H1 (cell line): ENCODE measurements around the gene FAM43B. TPM values are rescaled to one million over a fixed set of nuclear protein-coding genes. Genes with fewer than 3 reads are reported as not detected.

Experiments
- CHD2 ChIP-seq: IDR thresholded peaks from 2 replicates; pipeline ENCODE4 v1.6.1; 2012; ENCODE audit warnings: low read length, improper control_type of control experiment
- CTCF ChIP-seq, 3 experiments: IDR thresholded peaks; 1 replicate in 2 of 3; 2 replicates in 1 of 3; pipeline versions ENCODE4 v1.5.1 to v1.6.1; 2011; ENCODE audit warnings: low read length in 3 of 3, mild to moderate bottlenecking in 3 of 3, inconsistent platforms in 2 of 3, low read depth in 1 of 3, moderate library complexity in 1 of 3; ENCODE audit not compliant: insufficient read depth in 1 of 3; ENCODE audit errors: control extremely low read depth in 1 of 3
- EP300 ChIP-seq, 2 experiments: IDR thresholded peaks; 1 replicate in 1 of 2; 2 replicates in 1 of 2; pipeline ENCODE4 v1.6.1; 2011 to 2012; ENCODE audit warnings: low read depth in 2 of 2, low read length in 2 of 2, mild to moderate bottlenecking in 2 of 2, borderline replicate concordance in 1 of 2, inconsistent platforms in 1 of 2, moderate library complexity in 1 of 2
- EZH2 ChIP-seq: fragments of 200-600 bp; sonication (generic); IDR thresholded peaks from 2 replicates; pipeline ENCODE4 v1.7.1; 2012; ENCODE audit warnings: low read depth, mild to moderate bottlenecking, moderate library complexity, low read length, inconsistent platforms; ENCODE audit not compliant: severe bottlenecking
- FOSL1 ChIP-seq: IDR thresholded peaks from 2 replicates; pipeline ENCODE4 v1.6.1; 2011; ENCODE audit warnings: mild to moderate bottlenecking, low read depth, low read length, moderate library complexity; ENCODE audit not compliant: insufficient read depth
- GTF2F1 ChIP-seq: IDR thresholded peaks from 2 replicates; pipeline ENCODE4 v1.6.1; 2012; ENCODE audit warnings: low read depth, low read length, improper control_type of control experiment, borderline replicate concordance
- HDAC6 ChIP-seq: IDR thresholded peaks from one replicate; pipeline ENCODE4 v1.7.1; 2012; ENCODE audit warnings: low read depth, mild to moderate bottlenecking, inconsistent platforms, low read length, moderate library complexity
- JUND ChIP-seq: IDR thresholded peaks from 2 replicates; pipeline ENCODE4 v1.6.1; 2011; ENCODE audit warnings: mild to moderate bottlenecking, improper control_type of control experiment, low read length
- KDM1A ChIP-seq: fragments of 200-600, 300-600 bp; sonication (generic); IDR thresholded peaks from 2 replicates; pipeline ENCODE4 v1.7.1; 2016; ENCODE audit warnings: mild to moderate bottlenecking, low read length, borderline replicate concordance
- KDM4A ChIP-seq: IDR thresholded peaks from one replicate; pipeline ENCODE4 v1.7.1; 2012; ENCODE audit warnings: low read depth, mild to moderate bottlenecking, moderate library complexity, low read length, inconsistent platforms; ENCODE audit not compliant: severe bottlenecking
- NANOG ChIP-seq: IDR thresholded peaks from 2 replicates; pipeline ENCODE4 v1.6.1; 2011; ENCODE audit warnings: low read length, low read depth, mild to moderate bottlenecking, inconsistent platforms; ENCODE audit not compliant: insufficient read depth, poor library complexity, severe bottlenecking
- POLR2AphosphoS5 ChIP-seq: IDR thresholded peaks from 2 replicates; pipeline ENCODE4 v1.6.1; 2011; ENCODE audit warnings: low read depth, low read length
- POU5F1 ChIP-seq: IDR thresholded peaks from 2 replicates; pipeline ENCODE4 v1.6.1; 2011; ENCODE audit warnings: low read depth, mild to moderate bottlenecking, low read length, moderate library complexity
- RAD21 ChIP-seq, 2 experiments: IDR thresholded peaks in 1 of 2; conservative IDR thresholded peaks in 1 of 2; 2 replicates each; pipeline ENCODE4 v1.6.1; 2011; ENCODE audit warnings: low read depth in 2 of 2, low read length in 2 of 2, improper control_type of control experiment in 1 of 2, inconsistent platforms in 1 of 2, mild to moderate bottlenecking in 1 of 2, moderate library complexity in 1 of 2
- RXRA ChIP-seq: IDR thresholded peaks from 2 replicates; pipeline ENCODE4 v1.6.1; 2011; ENCODE audit warnings: low read depth, mild to moderate bottlenecking, low read length, moderate library complexity; ENCODE audit not compliant: insufficient read depth
- SIN3A ChIP-seq, 2 experiments: IDR thresholded peaks in 1 of 2; conservative IDR thresholded peaks in 1 of 2; 2 replicates each; pipeline ENCODE4 v1.6.1; 2011 to 2012; ENCODE audit warnings: low read length in 2 of 2, improper control_type of control experiment in 1 of 2, low read depth in 1 of 2, mild to moderate bottlenecking in 1 of 2
- SP1 ChIP-seq: IDR thresholded peaks from 2 replicates; pipeline ENCODE4 v1.6.1; 2011; ENCODE audit warnings: low read depth, low read length
- SP4 ChIP-seq: IDR thresholded peaks from 2 replicates; pipeline ENCODE4 v1.6.1; 2012; ENCODE audit warnings: low read length, inconsistent platforms
- TAF1 ChIP-seq: IDR thresholded peaks from 2 replicates; pipeline ENCODE4 v1.6.1; 2011; ENCODE audit warnings: mild to moderate bottlenecking, low read depth, low read length
- YY1 ChIP-seq: IDR thresholded peaks from 2 replicates; pipeline ENCODE4 v1.6.1; 2011; ENCODE audit warnings: low read depth, mild to moderate bottlenecking, low read length
- ZNF274 ChIP-seq: IDR thresholded peaks from 2 replicates; pipeline ENCODE4 v1.7.0; 2012; ENCODE audit warnings: low read length, borderline replicate concordance; ENCODE audit errors: extremely low read depth
- polyA plus RNA-seq, 7 experiments: library from polyadenylated mRNA; depleted of rRNA in 3 of 7; stranded (reverse) in 5 of 7; unstranded in 2 of 7; fragments of >200 nt in 5 of 7; fragments of 200-250 nt in 2 of 7; gene quantifications; 1 replicate in 5 of 7; 2 replicates in 1 of 7; 4 replicates in 1 of 7; pipeline versions ENCODE4 v1.2.1 to v1.2.3, GENCODE V29; 2011 to 2013; ENCODE audit warnings: missing spikeins in 2 of 7, mixed read lengths in 2 of 7
- total RNA-seq: library from RNA; stranded (reverse); fragmentation: NEBNext Ultra II Directional; extraction: Animal tissue kit (Norgen Biotek cat#: 25700); gene quantifications from 2 replicates; pipeline ENCODE4 v1.2.1, GENCODE V29; 2021

The FAM43B gene
- total and polyA plus RNA-seq, 2 of the 8 experiments (the other 6 are each of a cell fraction or from before 2014, with no cell fraction given) = 0.88 to 2.2 TPM

- TF ChIP-seq CTCF (IDR thresholded peaks at IDR 0.05; ENCODE audit: control extremely low read depth in 1 of 3, insufficient read depth in 1 of 3, low read depth in 1 of 3, low read length in 3 of 3) (no peak), GTF2F1 (no peak), FOSL1 (no peak), SP1 (no peak), KDM4A (peak; percentile 42), JUND (no peak), HDAC6 (no peak), POLR2AphosphoS5 (no peak), SIN3A (conservative IDR thresholded peaks at IDR 0.05 in 1 of 2, IDR thresholded peaks at IDR 0.05 in 1 of 2; ENCODE audit: low read depth in 1 of 2, low read length in 2 of 2) (no peak), CHD2 (no peak), NANOG (no peak), EP300 (IDR thresholded peaks at IDR 0.05; ENCODE audit: borderline replicate concordance in 1 of 2, low read depth in 2 of 2, low read length in 2 of 2) (no peak), POU5F1 (no peak), SP4 (no peak), ZNF274 (no peak), RXRA (no peak), YY1 (no peak), TAF1 (no peak), EZH2 (peak; percentile 96), RAD21 (IDR thresholded peaks at IDR 0.05 in 1 of 2, conservative IDR thresholded peaks at IDR 0.05 in 1 of 2; ENCODE audit: low read depth in 2 of 2, low read length in 2 of 2) (no peak), KDM1A (no peak)
Measured at GRCh38 chr1:20552728-20553445, 514 bp downstream of the FAM43B start (continued).
